ENCODE data around the gene KLHL33. TPM values are rescaled to one million over a fixed set of nuclear protein-coding genes. Genes with fewer than 3 reads are reported as not detected.

Gene KLHL33
- total and polyA plus RNA-seq, 2 donors (not counting 3 experiments of a cell fraction or from before 2014, with no cell fraction given): not detected

- H3K9me3 ChIP-seq (replicated peaks; ENCODE audit: control insufficient read depth, insufficient read depth, low read length): no peaks in the 10 kb centered on the region
- TF ChIP-seq CTCF (IDR thresholded peaks at IDR 0.05; ENCODE audit: extremely low read depth in 1 of 2, insufficient read depth in 1 of 2, low read depth in 1 of 2, low read length in 2 of 2): no peak
- peak; percentile 2 for TF ChIP-seq POLR2AphosphoS5 (IDR thresholded peaks at IDR 0.05; ENCODE audit: insufficient read depth, low read depth, low read length)
- TF ChIP-seq GATA2 (IDR thresholded peaks at IDR 0.05; ENCODE audit: insufficient read depth, insufficient read length, low read depth, low read length): no peak
- no peak for TF ChIP-seq MYC (IDR thresholded peaks at IDR 0.05; ENCODE audit: low read depth, low read length)
- TF ChIP-seq EZH2 (IDR thresholded peaks at IDR 0.05; ENCODE audit: borderline replicate concordance, low read depth, low read length, severe bottlenecking): no peak
- TF ChIP-seq POLR2A (IDR thresholded peaks at IDR 0.05; ENCODE audit: low read depth, low read length): no peak
- TF ChIP-seq FOS (IDR thresholded peaks at IDR 0.05; ENCODE audit: borderline replicate concordance, insufficient read depth, low read length): no peak
- H3K9me1 ChIP-seq (replicated peaks; ENCODE audit: control insufficient read depth, extremely low read depth, insufficient read depth, low read length): no peaks in the 10 kb centered on the region
- H3K79me2 ChIP-seq (ENCODE audit: control insufficient read depth, insufficient read depth, low read length): peaks cover 43% of the 10 kb centered on the region
- no peak overlapping the region for H3K4me2 ChIP-seq (ENCODE audit: insufficient read depth, low read length)
- no TSS peak for BruUV-seq (replicated peaks)
- FAIRE-seq (no peak), DNase-seq (ENCODE audit: low read depth, low spot score) (no peak)
- no peak overlapping the region for H3K4me3 ChIP-seq (replicated peaks in 1 of 3; ENCODE audit: insufficient read depth in 1 of 3, low read depth in 1 of 3, low read length in 3 of 3)
- dilution Hi-C loops (cut with MboI; ENCODE audit: extremely low pct_ligation_motif_present, low sequenced_read_pairs): no loop called here
- no peaks in the 10 kb centered on the region for H3K27me3 ChIP-seq (ENCODE audit: control insufficient read depth in 2 of 2, insufficient read depth in 2 of 2, low read length in 2 of 2)
- ChIA-PET POLR2A (no interaction called here), CTCF (interaction anchor here (1.2 kb wide), 1 partner anchor 42 kb away, joined by 3 read pairs; no protein-coding TSS in a partner anchor)
- intact Hi-C loops (cut with micrococcal nuclease): no loop called here
- H3K36me3 ChIP-seq (ENCODE audit: control insufficient read depth in 2 of 2, extremely low read depth in 1 of 2, insufficient read depth in 2 of 2, low read length in 2 of 2): peaks cover 11 to 18% of the 10 kb centered on the region in 2 experiments
- H4K20me1 ChIP-seq (replicated peaks; ENCODE audit: control insufficient read depth, extremely low read depth, insufficient read depth, low read length): no peaks in the 10 kb centered on the region
- no peak overlapping the region for H2AFZ ChIP-seq (ENCODE audit: low read depth, low read length)
- peaks cover 31% of the 10 kb centered on the region for H3K4me1 ChIP-seq (ENCODE audit: control insufficient read depth, extremely low read depth, insufficient read depth, low read length)
- no peak overlapping the region for H3K27ac ChIP-seq (ENCODE audit: insufficient read depth, low read depth, low read length)
- H3K9ac ChIP-seq (replicated peaks; ENCODE audit: extremely low read depth, insufficient read depth, low read length): no peak overlapping the region
Measured at GRCh38 chr14:20458031-20458789, 22.2 kb upstream of the KLHL33 start.
